Measurements from ENCODE around the gene PAK4.

The PAK4 gene

DNA sequence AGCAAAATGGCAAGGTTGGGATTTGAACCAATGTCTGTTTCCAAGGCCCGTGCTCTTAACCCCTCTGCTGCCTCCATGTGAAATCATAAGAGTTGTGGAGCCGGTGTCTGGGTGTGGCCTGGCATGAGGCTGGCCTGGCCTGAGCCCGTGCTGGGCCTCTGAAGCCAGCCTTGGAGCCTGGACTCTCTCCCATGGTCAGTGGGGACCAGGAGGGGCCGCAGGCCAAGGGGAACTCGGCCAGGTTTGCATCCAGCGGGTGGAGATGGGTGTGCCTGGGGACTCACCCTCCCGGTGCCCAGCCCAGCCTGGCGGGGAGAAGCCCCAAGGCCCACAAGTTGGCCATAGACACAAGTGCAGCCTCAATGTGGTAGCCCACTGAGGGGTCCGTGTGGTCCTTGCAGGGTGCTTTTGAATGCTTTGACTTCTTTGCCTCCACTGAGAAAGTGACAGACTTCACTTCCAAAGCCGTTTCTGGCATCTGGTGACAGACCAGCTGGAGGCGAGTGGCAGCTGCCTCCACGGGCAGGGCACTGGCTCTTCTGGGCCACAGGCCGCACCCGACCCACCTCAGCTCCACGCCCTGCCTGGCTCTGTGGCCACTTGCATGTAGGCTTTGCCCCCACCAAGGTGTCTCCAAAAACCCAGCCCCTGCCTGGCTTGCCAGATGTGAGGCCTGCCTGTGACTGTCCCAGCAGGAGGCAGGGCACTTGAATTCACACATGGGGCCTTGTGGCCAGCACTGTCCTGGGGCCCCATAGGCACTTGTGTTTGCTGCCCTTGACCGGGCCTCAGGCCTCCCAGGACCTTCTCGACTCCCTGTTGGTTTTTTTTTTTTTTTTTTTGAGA is 45.0 kb downstream of the PAK4 start:
- TF ChIP-seq FOXP2 (optimal IDR thresholded peaks at IDR 0.05; ENCODE audit: borderline replicate concordance, extremely low read depth, extremely low read length, insufficient read depth), result no peak
- TF ChIP-seq POLR2AphosphoS5 (IDR thresholded peaks at IDR 0.05; ENCODE audit: low read depth, low read length), result no peak
- no peak for TF ChIP-seq SIN3A (IDR thresholded peaks at IDR 0.05; ENCODE audit: borderline replicate concordance, insufficient read depth, low read length)
- TF ChIP-seq TAF1 (IDR thresholded peaks at IDR 0.05; ENCODE audit: borderline replicate concordance, insufficient read depth, low read length), result no peak
- TF ChIP-seq REST (IDR thresholded peaks at IDR 0.05; ENCODE audit: insufficient read depth in 1 of 2, low read depth in 2 of 2, low read length in 2 of 2), result no peak

DNA sequence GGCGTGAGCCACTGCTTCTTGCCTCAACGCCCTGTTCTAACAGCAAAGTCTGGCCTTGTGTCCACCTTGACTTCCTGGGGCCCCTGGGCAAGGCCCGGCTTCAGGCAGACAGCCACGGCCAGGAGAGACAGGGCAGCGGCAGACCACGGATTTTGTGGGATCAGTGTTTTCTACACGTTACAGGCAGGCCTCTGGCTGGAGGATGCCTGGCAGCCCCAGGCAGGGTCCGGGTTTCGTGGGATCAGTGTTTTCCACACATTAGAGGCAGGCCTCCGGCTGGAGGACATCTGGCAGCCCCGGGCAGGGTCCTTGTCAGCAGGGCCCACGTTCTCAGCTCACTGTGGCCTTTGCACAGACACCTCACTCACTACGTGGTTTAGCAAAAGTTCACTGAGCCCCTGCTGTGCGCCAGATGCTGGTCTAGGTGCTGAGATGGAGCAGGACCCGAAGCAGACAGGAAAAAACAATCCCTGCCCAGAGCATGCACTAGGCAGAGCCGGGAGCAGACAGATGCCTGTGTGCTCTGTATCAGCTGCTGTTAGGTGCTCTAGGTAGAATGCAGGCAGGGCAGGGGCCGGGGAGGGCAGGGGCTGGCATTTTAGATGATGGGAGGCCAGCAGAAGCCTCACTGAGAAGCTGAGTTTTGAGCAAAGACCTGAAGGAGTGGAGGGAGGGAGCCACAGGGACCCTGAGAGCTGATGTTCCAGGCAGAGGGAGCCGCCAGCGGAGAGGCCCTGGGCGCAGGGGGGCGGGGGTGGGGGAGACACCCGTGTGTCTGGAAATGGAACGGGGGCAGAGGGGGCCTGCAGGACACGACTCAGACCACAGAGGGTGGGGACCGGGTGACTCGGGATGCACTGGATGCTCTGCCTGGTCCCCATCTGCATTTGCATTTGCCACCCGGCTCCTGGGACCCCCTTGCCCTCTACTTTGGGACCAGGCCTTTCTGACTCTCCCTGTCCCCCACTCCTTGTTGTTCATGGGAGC is 46.2 kb downstream of the PAK4 start:
- no peak for TF ChIP-seq TAF1 (IDR thresholded peaks at IDR 0.05; ENCODE audit: borderline replicate concordance, insufficient read depth, low read length)
- no peak for TF ChIP-seq FOXP2 (optimal IDR thresholded peaks at IDR 0.05; ENCODE audit: borderline replicate concordance, extremely low read depth, extremely low read length, insufficient read depth)
- no peak for TF ChIP-seq POLR2AphosphoS5 (IDR thresholded peaks at IDR 0.05; ENCODE audit: low read depth, low read length)

GRCh38 chr19:39172700-39173501 is 47.3 kb downstream of the PAK4 start:
- TF ChIP-seq POLR2AphosphoS5 (IDR thresholded peaks at IDR 0.05; ENCODE audit: low read depth, low read length) (no peak), TAF1 (IDR thresholded peaks at IDR 0.05; ENCODE audit: borderline replicate concordance, insufficient read depth, low read length) (no peak), REST (IDR thresholded peaks at IDR 0.05; ENCODE audit: insufficient read depth in 1 of 2, low read depth in 2 of 2, low read length in 2 of 2) (no peak), FOXP2 (optimal IDR thresholded peaks at IDR 0.05; ENCODE audit: borderline replicate concordance, extremely low read depth, extremely low read length, insufficient read depth) (no peak), SIN3A (IDR thresholded peaks at IDR 0.05; ENCODE audit: borderline replicate concordance, insufficient read depth, low read length) (no peak)

GRCh38 chr19:39173502-39173991 is 48.0 kb downstream of the PAK4 start:
- no peak for TF ChIP-seq FOXP2 (optimal IDR thresholded peaks at IDR 0.05; ENCODE audit: borderline replicate concordance, extremely low read depth, extremely low read length, insufficient read depth)
- TF ChIP-seq POLR2AphosphoS5 (IDR thresholded peaks at IDR 0.05; ENCODE audit: low read depth, low read length), result no peak

DNA sequence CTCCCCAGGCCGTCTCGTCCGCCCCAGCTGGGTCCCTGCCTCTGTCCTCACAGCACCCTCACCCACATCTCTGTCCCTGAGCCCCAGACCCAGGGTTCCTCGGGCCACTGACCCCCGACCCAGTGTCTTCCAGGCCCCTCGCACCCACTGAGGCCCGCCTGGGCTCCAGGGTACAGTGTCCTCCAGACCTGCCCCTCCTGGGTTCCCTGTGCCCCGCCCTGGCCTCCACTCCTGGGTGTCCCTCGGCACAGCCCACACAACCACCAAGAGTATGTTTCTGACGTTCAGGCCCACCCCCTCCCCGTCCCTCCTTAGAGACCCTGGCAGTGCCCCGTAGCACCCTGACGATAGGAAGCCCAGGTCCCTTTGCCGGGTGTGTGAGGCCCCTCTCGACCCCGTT is 48.6 kb downstream of the PAK4 start:
- no peak for TF ChIP-seq POLR2AphosphoS5 (IDR thresholded peaks at IDR 0.05; ENCODE audit: low read depth, low read length)
- no peak for TF ChIP-seq REST (IDR thresholded peaks at IDR 0.05; ENCODE audit: insufficient read depth in 1 of 2, low read depth in 2 of 2, low read length in 2 of 2)
- TF ChIP-seq TAF1 (IDR thresholded peaks at IDR 0.05; ENCODE audit: borderline replicate concordance, insufficient read depth, low read length), result no peak
- TF ChIP-seq SIN3A (IDR thresholded peaks at IDR 0.05; ENCODE audit: borderline replicate concordance, insufficient read depth, low read length), result no peak
